ENCODE results near the gene SLC6A3. TPM values are rescaled to one million over a fixed set of nuclear protein-coding genes. Genes with fewer than 3 reads are reported as not detected.

Gene SLC6A3
- total and polyA plus RNA-seq, 10 donors = 0.02 to 0.27 (median 0.07) TPM; not detected in 4

DNA sequence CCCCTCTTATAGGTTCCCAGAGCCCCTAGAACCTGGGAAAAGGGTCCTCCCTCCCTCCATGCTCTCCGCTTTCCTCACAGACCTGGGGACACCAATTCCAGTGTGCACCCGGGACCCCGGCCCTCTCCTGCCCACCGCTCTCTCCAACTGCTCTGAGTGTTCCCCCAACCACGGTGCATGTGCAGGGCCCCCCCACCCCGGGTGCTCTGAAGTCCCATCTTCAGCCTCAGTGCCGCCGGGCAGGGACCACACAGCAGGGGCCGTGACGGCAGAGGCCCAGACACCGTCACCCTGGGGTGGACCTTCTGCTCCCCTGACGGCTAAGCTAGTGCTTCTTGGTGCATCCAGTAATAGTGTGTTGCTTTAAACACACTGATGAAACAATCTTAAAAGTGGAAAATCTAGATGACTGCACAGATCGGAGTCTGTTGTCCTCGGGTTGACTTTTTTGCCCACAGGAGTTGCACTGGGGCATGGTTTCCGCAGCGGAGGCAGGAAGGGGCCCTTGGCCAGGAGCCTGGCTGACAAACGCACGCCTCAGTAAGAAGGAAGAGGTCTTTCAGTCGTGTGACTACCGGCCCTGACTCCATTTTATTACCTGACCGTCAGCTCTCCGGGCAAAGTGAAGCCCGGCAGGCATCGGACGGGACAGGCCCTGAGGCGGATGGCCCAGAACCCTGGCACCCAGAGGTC lies 36.2 kb upstream of the SLC6A3 start:
- Histone ChIP-seq H3K27me3 (replicated peaks in 1 of 7) (no peaks in the 10 kb centered on the region), H3K4me1 (peaks cover 29 to 95% (median 81%) of the 10 kb centered on the region in 6 donors), H3K27ac (peak overlapping the region; percentile 49 to 96 (median 84)), H3K4me3 (peak overlapping the region in 1 of 8 donors; percentile 58), H3K9me3 (no peaks in the 10 kb centered on the region), H3K36me3 (peaks cover 2 to 89% (median 58%) of the 10 kb centered on the region in 6 donors)
- intact Hi-C loops (cut with DNase I; ENCODE audit: low total_unique reads) = no loop called here
- 56 to 79% (median 70%) methylated on average over 22 to 26 of the region's 26 CpGs for WGBS, 5 donors
- no peak for DNase-seq
- TF ChIP-seq POLR2AphosphoS5 (IDR thresholded peaks at IDR 0.05) (peak; percentile 53 to 65 (median 53)), POLR2A (IDR thresholded peaks at IDR 0.05) (no peak)

DNA sequence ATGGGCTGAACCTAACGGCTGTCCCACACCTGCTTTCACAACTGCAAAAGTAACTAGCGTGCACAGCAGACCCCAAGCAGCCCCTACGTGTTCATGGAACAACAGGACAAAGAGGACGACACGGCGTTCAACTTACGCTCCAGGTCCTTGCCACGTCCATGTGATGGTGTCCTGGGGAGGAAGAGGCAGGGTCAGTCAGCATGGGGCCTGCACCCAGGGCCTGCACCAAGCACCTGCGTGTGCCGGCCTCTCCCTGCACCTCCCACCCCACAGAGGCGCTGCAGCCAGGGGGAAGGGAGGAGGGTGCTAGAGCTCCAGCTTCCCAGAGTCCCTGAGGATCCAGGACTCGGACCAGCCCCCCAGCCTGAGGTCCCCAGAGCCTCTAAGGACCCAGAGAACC lies 35.6 kb upstream of the SLC6A3 start:
- 66 to 90% (median 79%) methylated on average over 12 of the region's 12 CpGs for WGBS, 5 donors
- TF ChIP-seq POLR2A (IDR thresholded peaks at IDR 0.05) (no peak), POLR2AphosphoS5 (IDR thresholded peaks at IDR 0.05) (no peak)
- TF ChIP-seq, protein P1, sequence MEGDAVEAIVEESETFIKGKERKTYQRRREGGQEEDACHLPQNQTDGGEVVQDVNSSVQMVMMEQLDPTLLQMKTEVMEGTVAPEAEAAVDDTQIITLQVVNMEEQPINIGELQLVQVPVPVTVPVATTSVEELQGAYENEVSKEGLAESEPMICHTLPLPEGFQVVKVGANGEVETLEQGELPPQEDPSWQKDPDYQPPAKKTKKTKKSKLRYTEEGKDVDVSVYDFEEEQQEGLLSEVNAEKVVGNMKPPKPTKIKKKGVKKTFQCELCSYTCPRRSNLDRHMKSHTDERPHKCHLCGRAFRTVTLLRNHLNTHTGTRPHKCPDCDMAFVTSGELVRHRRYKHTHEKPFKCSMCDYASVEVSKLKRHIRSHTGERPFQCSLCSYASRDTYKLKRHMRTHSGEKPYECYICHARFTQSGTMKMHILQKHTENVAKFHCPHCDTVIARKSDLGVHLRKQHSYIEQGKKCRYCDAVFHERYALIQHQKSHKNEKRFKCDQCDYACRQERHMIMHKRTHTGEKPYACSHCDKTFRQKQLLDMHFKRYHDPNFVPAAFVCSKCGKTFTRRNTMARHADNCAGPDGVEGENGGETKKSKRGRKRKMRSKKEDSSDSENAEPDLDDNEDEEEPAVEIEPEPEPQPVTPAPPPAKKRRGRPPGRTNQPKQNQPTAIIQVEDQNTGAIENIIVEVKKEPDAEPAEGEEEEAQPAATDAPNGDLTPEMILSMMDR (IDR thresholded peaks at IDR 0.05 in 8 of 11, conservative IDR thresholded peaks at IDR 0.05 in 3 of 11) = no peak
- intact Hi-C loops (cut with DNase I; ENCODE audit: low total_unique reads) = no loop called here

DNA sequence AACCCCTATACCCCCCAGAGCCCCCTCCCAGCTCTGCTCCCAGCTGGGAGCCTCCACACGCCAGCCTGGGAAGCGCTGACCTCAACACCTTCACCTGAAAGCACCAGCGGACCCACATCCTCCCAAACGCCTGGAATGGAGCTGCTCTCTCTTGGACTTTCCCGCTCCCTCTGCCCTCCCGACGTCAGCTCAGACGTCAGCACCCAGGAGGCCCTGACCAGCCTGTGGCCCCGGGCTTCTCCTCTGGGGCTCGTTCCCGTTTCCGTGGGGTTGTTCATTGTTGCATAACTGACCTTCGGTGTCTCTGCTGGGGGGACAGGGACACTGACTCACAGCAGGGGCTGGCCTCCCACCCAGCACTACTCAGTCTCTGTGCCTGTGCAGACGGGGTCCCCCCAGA lies 35.0 kb upstream of the SLC6A3 start:
- peak overlapping the region; percentile 49 to 96 (median 84) for H3K27ac ChIP-seq
- intact Hi-C loops (cut with DNase I; ENCODE audit: low total_unique reads) = no loop called here
- peak; percentile 68 to 83 (median 83) for TF ChIP-seq POLR2AphosphoS5 (IDR thresholded peaks at IDR 0.05)
- TF ChIP-seq, protein P1 (IDR thresholded peaks at IDR 0.05 in 8 of 11, conservative IDR thresholded peaks at IDR 0.05 in 3 of 11) = peak in 3 of 11 experiments; percentile 2 to 54 (median 8)
- no peak for TF ChIP-seq POLR2A (IDR thresholded peaks at IDR 0.05)
- H3K4me3 ChIP-seq = peak overlapping the region in 1 of 8 donors; percentile 58
- peaks cover 2 to 89% (median 58%) of the 10 kb centered on the region in 6 donors for H3K36me3 ChIP-seq
- H3K4me1 ChIP-seq = peaks cover 23 to 90% (median 70%) of the 10 kb centered on the region in 6 donors
- no peaks in the 10 kb centered on the region for H3K9me3 ChIP-seq
- peak; percentile 94 for DNase-seq
- WGBS, 5 donors = 31 to 64% (median 51%) methylated on average over 14 of the region's 14 CpGs
- H3K27me3 ChIP-seq (replicated peaks in 1 of 7) = no peaks in the 10 kb centered on the region

More for the DNA sequence above, 35.6 kb upstream of the SLC6A3 start:
- Histone ChIP-seq H3K4me1 (peaks cover 26 to 94% (median 76%) of the 10 kb centered on the region in 6 donors), H3K9me3 (no peaks in the 10 kb centered on the region), H3K27me3 (replicated peaks in 1 of 7) (no peaks in the 10 kb centered on the region), H3K27ac (peak overlapping the region; percentile 49 to 96 (median 84)), H3K4me3 (peak overlapping the region in 1 of 8 donors; percentile 58), H3K36me3 (peaks cover 2 to 89% (median 58%) of the 10 kb centered on the region in 6 donors)
- peak; percentile 78 for DNase-seq

DNA sequence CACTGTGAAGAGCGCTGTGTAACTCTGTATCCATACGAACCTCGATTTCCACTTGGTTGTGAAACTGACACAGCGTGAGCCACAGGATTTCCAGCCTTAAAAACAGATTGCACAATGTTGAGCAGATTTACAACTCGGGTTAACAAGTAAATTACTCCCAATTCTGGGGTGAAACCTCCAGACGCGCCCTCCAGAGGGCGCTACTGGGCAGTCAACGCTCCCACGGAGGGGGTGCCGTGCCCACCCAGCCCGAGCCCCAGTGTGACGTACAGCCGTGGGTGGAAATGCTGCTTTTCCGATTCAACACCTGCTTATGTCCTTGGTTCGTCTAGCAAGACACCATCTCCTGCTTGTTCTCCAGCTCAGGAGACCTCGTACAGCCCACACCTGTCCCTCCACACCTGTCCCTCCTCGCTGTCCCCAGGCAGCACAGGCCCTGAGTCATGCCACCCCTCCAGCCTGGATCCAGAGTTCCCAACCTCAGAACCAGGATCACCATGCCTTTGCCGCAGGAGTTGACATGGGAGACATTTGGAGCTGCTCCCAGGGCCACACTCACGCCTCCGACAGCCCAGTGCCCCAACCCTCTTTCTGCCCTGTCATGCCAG lies 34.4 kb upstream of the SLC6A3 start:
- peak overlapping the region in 1 of 8 donors; percentile 58 for H3K4me3 ChIP-seq
- intact Hi-C loops (cut with DNase I; ENCODE audit: low total_unique reads) = no loop called here
- TF ChIP-seq, protein P1 (IDR thresholded peaks at IDR 0.05 in 8 of 11, conservative IDR thresholded peaks at IDR 0.05 in 3 of 11) = peak; percentile 58 to 86 (median 77)
- TF ChIP-seq POLR2A (IDR thresholded peaks at IDR 0.05) (no peak), POLR2AphosphoS5 (IDR thresholded peaks at IDR 0.05) (peak; percentile 21 to 72 (median 71))
- peaks cover 2 to 89% (median 60%) of the 10 kb centered on the region in 6 donors for H3K36me3 ChIP-seq
- peak; percentile 90 for DNase-seq
- peaks cover 21 to 87% (median 65%) of the 10 kb centered on the region in 6 donors for H3K4me1 ChIP-seq
- WGBS, 5 donors = 31 to 50% (median 38%) methylated on average over 21 of the region's 21 CpGs
- H3K27me3 ChIP-seq (replicated peaks in 1 of 7) = no peaks in the 10 kb centered on the region
- H3K9me3 ChIP-seq = no peaks in the 10 kb centered on the region
- peak overlapping the region; percentile 49 to 96 (median 84) for H3K27ac ChIP-seq

All from spleen (tissue), 11 donors.